ENCODE results near the gene FAH.

GRCh38 chr15:80199366-80199765, 46.6 kb downstream of the FAH start:
- TF ChIP-seq EZH2 (IDR thresholded peaks at IDR 0.05; ENCODE audit: insufficient read depth, poor library complexity, severe bottlenecking) (no peak), EZH2phosphoT487 (IDR thresholded peaks at IDR 0.05; ENCODE audit: insufficient read depth, low read depth) (no peak)
